K562 (cell line): ENCODE results near the gene LCN1.

Experiments
- ATF2 ChIP-seq: sonication (generic); formaldehyde crosslinking; IDR thresholded peaks from 2 replicates; pipeline ENCODE4 v1.8.1; 2022; ENCODE audit warnings: missing genetic modification reagents
- BACH1 ChIP-seq: fragments of 200-800 bp; sonication (Bioruptor generic); IDR thresholded peaks from 2 replicates; pipeline ENCODE4 v1.6.1; 2016; ENCODE audit warnings: missing genetic modification characterization, missing compliant biosample characterization
- BDP1 ChIP-seq: IDR thresholded peaks from 3 replicates; pipeline ENCODE4 v1.6.1; 2011; ENCODE audit not compliant: insufficient read length, insufficient read depth
- CHCHD3 ChIP-seq: fragments of 250-450 bp; sonication (Bioruptor Pico); IDR thresholded peaks from 2 replicates; pipeline ENCODE4 v2.1.2; 2022; ENCODE audit warnings: mild to moderate bottlenecking
- EP300 ChIP-seq: IDR thresholded peaks from 2 replicates; pipeline ENCODE4 v1.6.1; 2012; ENCODE audit warnings: low read length, improper control_type of control experiment
- EZH2 ChIP-seq: IDR thresholded peaks from 2 replicates; pipeline ENCODE4 v1.6.1; 2012; ENCODE audit warnings: low read depth, mild to moderate bottlenecking, inconsistent platforms, low read length, borderline replicate concordance
- FOXA3 ChIP-seq, 2 experiments: fragments of 450-650 bp in 1 of 2; sonication (generic) in 1 of 2; formaldehyde crosslinking; IDR thresholded peaks in 1 of 2; conservative IDR thresholded peaks in 1 of 2; 2 replicates each; pipeline versions ENCODE4 v1.4.0 to v1.8.0; 2020 to 2022; ENCODE audit warnings: mild to moderate bottlenecking in 2 of 2, missing genetic modification reagents in 1 of 2
- HDGF ChIP-seq: fragments of 450-650 bp; IDR thresholded peaks from 2 replicates; pipeline ENCODE4 v1.6.1; 2016
- PURB ChIP-seq: sonication (generic); formaldehyde crosslinking; IDR thresholded peaks from 2 replicates; pipeline ENCODE4 v1.9.0; 2021; ENCODE audit warnings: low read depth, mild to moderate bottlenecking, missing genetic modification reagents
- ZBTB17 ChIP-seq: fragments of 450-650 bp; formaldehyde crosslinking; IDR thresholded peaks from 2 replicates; pipeline ENCODE4 v1.4.0; 2020; ENCODE audit warnings: mild to moderate bottlenecking
- ZNF274 ChIP-seq: IDR thresholded peaks from 2 replicates; pipeline ENCODE4 v1.6.1; 2011; ENCODE audit warnings: low read depth, mild to moderate bottlenecking, low read length, moderate library complexity, borderline replicate concordance
- TF ChIP-seq, protein P1 (sequence below): sonication (generic); formaldehyde crosslinking; IDR thresholded peaks from 2 replicates; pipeline ENCODE4 v1.8.1; 2023; ENCODE audit warnings: mild to moderate bottlenecking, missing genetic modification reagents
- TF ChIP-seq, protein P2 (sequence below): fragments of 250-450 bp; sonication (Bioruptor Pico); IDR thresholded peaks from 2 replicates; pipeline ENCODE4 v1.5.0; 2021

DNA sequence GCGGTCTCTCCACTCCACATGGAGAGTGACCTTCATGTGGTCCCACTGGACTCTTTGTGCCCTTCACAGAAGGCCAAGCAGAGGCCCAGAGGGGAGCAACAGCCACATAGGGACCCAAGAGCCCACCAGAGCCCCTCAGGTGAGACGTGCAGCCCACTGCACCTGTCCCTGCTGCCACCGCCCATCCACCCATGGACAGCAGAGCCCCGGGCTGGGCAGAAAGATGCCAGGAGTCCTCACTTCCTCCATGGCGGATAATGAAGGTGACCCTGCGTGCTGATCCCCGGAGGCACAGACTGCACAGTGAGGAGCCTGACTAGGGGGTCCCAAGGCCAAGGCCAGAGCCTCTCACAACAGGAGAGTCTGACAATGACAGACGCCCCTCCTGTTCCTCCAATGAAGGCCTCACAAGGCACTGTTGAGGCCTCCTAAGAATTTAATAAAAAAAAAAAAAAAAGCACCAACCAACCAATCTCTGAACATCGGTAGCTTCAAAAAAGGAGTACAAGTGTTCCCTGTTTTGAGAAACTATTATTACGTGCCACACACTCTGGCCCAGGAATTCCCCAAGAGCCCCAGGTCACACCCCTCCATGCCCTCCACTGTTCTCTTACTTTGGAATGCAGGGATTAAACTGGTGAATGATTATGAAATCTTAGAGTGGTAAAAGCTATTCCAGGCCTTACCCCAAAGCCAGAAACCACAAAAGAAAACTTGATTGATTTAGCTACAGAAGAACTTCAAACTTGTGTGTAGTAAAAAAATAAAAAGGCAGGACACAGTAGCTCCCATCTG is 44.5 kb upstream of the LCN1 start:
- no peak for TF ChIP-seq EP300
- TF ChIP-seq, protein P1, sequence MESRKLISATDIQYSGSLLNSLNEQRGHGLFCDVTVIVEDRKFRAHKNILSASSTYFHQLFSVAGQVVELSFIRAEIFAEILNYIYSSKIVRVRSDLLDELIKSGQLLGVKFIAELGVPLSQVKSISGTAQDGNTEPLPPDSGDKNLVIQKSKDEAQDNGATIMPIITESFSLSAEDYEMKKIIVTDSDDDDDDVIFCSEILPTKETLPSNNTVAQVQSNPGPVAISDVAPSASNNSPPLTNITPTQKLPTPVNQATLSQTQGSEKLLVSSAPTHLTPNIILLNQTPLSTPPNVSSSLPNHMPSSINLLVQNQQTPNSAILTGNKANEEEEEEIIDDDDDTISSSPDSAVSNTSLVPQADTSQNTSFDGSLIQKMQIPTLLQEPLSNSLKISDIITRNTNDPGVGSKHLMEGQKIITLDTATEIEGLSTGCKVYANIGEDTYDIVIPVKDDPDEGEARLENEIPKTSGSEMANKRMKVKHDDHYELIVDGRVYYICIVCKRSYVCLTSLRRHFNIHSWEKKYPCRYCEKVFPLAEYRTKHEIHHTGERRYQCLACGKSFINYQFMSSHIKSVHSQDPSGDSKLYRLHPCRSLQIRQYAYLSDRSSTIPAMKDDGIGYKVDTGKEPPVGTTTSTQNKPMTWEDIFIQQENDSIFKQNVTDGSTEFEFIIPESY (CRISPR knock-in tag): no peak
- TF ChIP-seq ZBTB17 (CRISPR knock-in tag): no peak
- no peak for TF ChIP-seq BDP1
- no peak for TF ChIP-seq FOXA3 (CRISPR knock-in tag; conservative IDR thresholded peaks at IDR 0.05 in 1 of 2, IDR thresholded peaks at IDR 0.05 in 1 of 2)
- TF ChIP-seq BACH1 (tag): no peak
- TF ChIP-seq, protein P2, sequence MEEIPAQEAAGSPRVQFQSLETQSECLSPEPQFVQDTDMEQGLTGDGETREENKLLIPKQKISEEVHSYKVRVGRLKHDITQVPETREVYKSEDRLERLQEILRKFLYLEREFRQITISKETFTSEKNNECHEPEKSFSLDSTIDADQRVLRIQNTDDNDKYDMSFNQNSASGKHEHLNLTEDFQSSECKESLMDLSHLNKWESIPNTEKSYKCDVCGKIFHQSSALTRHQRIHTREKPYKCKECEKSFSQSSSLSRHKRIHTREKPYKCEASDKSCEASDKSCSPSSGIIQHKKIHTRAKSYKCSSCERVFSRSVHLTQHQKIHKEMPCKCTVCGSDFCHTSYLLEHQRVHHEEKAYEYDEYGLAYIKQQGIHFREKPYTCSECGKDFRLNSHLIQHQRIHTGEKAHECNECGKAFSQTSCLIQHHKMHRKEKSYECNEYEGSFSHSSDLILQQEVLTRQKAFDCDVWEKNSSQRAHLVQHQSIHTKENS: no peak
- no peak for TF ChIP-seq ATF2 (CRISPR knock-in tag)
- no peak for TF ChIP-seq PURB (CRISPR knock-in tag)
- no peak for TF ChIP-seq HDGF
- no peak for TF ChIP-seq ZNF274
- TF ChIP-seq CHCHD3 (CRISPR knock-in tag): no peak
- TF ChIP-seq EZH2: no peak
